Endothelial cell of umbilical vein (primary cell): ENCODE measurements around the gene TMEM135.

Experiments
- CTCF ChIP-seq, 2 donors: IDR thresholded peaks; 1 replicate in 1 of 2; 2 replicates in 1 of 2; pipeline ENCODE4 v1.5.1; 2011; ENCODE audit warnings: low read length in 2 of 2, mild to moderate bottlenecking in 2 of 2, moderate library complexity in 2 of 2, control low read depth in 1 of 2, inconsistent platforms in 1 of 2, low read depth in 1 of 2; ENCODE audit not compliant: insufficient read depth in 1 of 2; ENCODE audit errors: extremely low read depth in 1 of 2
- EZH2 ChIP-seq: IDR thresholded peaks from 2 replicates; pipeline ENCODE4 v1.6.1; 2012; ENCODE audit warnings: borderline replicate concordance, low read depth, mild to moderate bottlenecking, moderate library complexity, low read length, inconsistent platforms; ENCODE audit not compliant: severe bottlenecking
- FOS ChIP-seq: IDR thresholded peaks from 2 replicates; pipeline ENCODE4 v1.6.1; 2011; ENCODE audit warnings: mild to moderate bottlenecking, low read length, moderate library complexity, borderline replicate concordance; ENCODE audit not compliant: insufficient read depth
- MAX ChIP-seq: IDR thresholded peaks from 2 replicates; pipeline ENCODE4 v1.6.1; 2011; ENCODE audit not compliant: insufficient read depth, insufficient read length
- POLR2A ChIP-seq: IDR thresholded peaks from 2 replicates; pipeline ENCODE4 v1.6.1; 2012; ENCODE audit warnings: low read depth, mild to moderate bottlenecking, control low read depth, low read length
- POLR2AphosphoS5 ChIP-seq: IDR thresholded peaks from 2 replicates; pipeline ENCODE4 v1.6.1; 2012; ENCODE audit warnings: low read depth, mild to moderate bottlenecking, control low read depth, low read length, moderate library complexity; ENCODE audit not compliant: insufficient read depth

- TF ChIP-seq MAX (no peak), FOS (no peak), POLR2A (no peak), POLR2AphosphoS5 (no peak), CTCF (IDR thresholded peaks at IDR 0.05; ENCODE audit: extremely low read depth in 1 of 2, insufficient read depth in 1 of 2, low read depth in 1 of 2, low read length in 2 of 2) (no peak), EZH2 (no peak)
Measured at GRCh38 chr11:87356428-87356827, 318.7 kb downstream of the TMEM135 start.
